ENCODE results near the gene ORC4.

The ORC4 gene

DNA sequence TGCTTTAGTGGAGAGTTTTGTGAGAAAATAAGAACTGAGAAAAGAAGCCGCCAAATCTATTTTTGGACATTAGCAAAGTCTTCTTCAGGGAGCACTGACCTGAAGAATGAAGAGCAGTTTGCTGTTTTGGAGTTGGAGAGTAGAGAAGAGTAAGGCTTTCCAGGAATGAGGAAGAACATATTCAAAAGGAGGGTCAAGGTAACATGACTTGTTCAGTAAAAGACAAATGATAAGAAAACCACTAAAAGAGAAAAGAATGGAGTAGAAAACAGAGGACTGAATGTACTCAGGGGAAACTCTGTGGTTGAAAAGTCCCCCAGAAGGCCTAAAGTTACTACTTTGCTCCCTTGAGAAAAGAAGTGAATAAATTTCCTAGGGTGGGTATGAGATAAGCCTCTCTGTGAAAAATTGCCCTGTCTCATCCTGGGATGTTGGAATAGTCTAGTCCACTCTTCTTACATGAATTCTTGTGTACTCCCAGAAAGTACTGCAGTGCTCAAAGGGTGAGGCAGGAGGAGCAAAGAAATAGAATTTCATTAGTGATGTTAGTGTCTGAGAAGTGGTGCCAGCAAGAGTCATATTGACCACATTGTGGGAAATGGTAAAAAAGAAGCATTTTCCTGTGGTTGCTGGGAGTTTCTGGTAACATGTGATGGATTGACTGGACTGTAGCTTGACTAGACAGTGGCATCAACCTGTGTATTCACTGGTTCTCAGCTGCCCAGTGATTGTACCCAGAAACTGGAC lies 28.1 kb upstream of the ORC4 start:
- no peak overlapping the region for H3K27ac ChIP-seq
- TF ChIP-seq ZFX (IDR thresholded peaks at IDR 0.05), result no peak
- TF ChIP-seq, protein P1, sequence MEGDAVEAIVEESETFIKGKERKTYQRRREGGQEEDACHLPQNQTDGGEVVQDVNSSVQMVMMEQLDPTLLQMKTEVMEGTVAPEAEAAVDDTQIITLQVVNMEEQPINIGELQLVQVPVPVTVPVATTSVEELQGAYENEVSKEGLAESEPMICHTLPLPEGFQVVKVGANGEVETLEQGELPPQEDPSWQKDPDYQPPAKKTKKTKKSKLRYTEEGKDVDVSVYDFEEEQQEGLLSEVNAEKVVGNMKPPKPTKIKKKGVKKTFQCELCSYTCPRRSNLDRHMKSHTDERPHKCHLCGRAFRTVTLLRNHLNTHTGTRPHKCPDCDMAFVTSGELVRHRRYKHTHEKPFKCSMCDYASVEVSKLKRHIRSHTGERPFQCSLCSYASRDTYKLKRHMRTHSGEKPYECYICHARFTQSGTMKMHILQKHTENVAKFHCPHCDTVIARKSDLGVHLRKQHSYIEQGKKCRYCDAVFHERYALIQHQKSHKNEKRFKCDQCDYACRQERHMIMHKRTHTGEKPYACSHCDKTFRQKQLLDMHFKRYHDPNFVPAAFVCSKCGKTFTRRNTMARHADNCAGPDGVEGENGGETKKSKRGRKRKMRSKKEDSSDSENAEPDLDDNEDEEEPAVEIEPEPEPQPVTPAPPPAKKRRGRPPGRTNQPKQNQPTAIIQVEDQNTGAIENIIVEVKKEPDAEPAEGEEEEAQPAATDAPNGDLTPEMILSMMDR (conservative IDR thresholded peaks at IDR 0.05), result no peak

DNA sequence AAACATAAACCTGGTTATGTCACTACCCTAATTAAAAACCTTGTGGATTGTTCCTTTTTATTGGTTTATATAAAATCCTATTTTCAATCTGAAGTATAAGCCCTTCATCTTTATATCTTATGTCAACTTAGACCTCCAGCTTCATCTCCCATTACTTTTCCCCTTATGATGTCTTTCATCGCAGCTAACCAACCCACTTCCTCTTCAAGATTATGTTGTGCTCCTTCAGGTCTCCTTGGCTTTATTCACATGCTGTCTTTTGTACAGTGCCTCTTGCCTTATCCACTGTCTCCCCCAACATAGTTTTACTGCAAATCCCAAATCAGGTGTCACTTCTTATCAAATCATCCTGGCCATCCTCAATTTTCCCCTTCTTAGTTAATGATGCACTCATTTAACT lies 26.3 kb upstream of the ORC4 start:
- TF ChIP-seq, protein P1 (conservative IDR thresholded peaks at IDR 0.05), result no peak
- TF ChIP-seq ZFX (IDR thresholded peaks at IDR 0.05), result no peak

DNA sequence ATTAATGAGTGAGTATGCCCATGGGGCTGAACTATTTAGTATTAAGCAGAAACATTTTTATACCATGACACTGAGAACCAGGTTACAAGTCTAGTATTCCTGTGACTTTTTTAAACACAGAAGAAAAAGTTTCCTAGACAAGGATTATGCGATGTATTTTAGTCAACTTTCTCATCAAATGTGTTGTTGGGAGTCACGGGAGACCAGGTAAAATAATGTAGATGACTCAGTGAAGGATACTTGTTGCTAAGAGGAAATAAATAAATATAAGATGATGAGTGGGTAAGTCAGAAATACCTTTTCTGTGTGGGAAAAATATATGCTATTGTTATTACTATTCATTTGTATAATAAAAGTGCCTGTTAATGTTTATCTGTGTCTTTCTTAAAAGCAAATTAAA lies 23.8 kb upstream of the ORC4 start:
- TF ChIP-seq, protein P1 (conservative IDR thresholded peaks at IDR 0.05), result no peak
- no peak for TF ChIP-seq ZFX (IDR thresholded peaks at IDR 0.05)
- no peak overlapping the region for H3K27ac ChIP-seq

More for the DNA sequence above, 26.3 kb upstream of the ORC4 start:
- no peak overlapping the region for H3K27ac ChIP-seq

DNA sequence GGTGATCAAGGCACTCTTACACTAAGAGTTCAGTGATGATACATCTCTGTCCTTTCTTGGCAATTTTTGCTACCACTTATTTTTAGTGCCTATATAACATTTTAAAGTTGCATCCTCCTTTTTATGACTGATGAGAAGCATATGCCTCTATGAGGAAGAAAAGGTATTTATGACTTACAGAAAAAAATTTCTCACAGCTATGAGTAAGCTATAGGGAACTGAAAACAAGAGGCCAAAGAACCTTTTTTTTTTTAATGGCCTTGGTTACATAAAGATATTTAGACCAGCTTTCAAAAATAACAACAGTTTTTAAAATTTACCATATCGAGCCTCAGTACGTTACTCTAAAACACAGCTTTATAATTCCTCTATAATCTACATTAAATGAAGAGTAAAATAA lies 21.7 kb upstream of the ORC4 start:
- TF ChIP-seq, protein P1 (conservative IDR thresholded peaks at IDR 0.05), result no peak
- no peak for TF ChIP-seq ZFX (IDR thresholded peaks at IDR 0.05)
- H3K27ac ChIP-seq, result no peak overlapping the region

DNA sequence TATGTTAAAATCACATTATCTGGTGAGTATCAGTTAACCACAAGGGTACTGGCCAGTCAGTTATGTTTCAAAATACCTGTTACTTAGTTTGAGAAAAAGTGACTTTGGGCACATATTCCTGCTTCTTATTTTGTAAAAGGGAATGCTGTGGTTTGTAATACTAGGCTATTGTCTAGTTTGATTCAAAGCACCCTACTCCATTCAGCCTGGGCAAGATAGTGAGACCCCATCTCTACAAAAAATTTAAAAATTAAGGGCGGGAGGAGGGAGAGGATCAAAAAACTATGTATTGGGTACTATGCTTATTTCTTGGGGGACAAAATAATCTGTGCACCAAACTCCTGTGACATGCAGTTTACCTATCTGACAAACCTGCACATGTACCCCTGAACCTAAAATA lies 19.2 kb upstream of the ORC4 start:
- TF ChIP-seq ZFX (IDR thresholded peaks at IDR 0.05), result no peak
- TF ChIP-seq, protein P1 (conservative IDR thresholded peaks at IDR 0.05), result no peak
- no peak overlapping the region for H3K27ac ChIP-seq

DNA sequence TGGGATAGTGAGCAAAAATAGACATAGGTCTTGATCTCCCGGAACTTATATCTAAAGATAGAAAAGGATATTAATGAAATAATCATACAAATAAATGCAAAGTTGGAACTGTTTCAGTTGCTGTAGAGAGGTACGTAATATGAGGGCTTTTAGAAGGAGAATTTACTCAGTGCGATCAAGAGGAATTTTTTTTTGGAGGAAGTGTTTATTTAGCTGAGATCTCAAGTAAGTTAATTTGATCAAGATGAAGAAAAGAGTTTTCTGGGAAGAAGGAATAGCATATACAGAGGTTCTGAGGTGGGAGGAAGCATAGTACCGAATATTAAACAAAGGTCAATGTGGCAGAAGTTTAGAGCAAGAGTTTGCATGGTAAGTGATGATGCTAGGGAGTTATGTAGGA lies 11.7 kb upstream of the ORC4 start:
- no peak for TF ChIP-seq ZFX (IDR thresholded peaks at IDR 0.05)
- TF ChIP-seq, protein P1 (conservative IDR thresholded peaks at IDR 0.05), result no peak
- H3K27ac ChIP-seq, result no peak overlapping the region

DNA sequence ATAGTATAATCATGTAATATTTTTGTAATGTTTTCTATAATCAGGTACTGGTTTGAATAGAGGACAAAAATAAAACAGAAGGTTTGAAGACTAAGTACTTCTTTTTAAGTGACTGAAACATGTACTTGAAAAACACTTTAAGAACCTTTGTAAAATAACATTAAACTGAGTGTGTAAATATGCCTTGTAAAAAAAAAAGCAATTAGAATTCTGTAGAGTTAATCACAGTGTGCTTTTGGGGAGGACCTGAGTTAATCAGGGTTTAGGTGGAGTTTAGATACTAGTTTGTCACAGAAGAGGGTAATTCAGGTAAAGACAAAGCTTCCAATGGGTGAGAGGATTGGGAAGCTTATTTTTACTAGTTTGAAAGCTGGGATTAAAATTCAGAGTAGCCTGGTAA lies 10.6 kb upstream of the ORC4 start:
- no peak overlapping the region for H3K27ac ChIP-seq
- TF ChIP-seq, protein P1 (conservative IDR thresholded peaks at IDR 0.05), result no peak
- no peak for TF ChIP-seq ZFX (IDR thresholded peaks at IDR 0.05)
